ENCODE results near the gene TMEM258.

TMEM258 gene

GRCh38 chr11:61792310-61793082 lies at the start of gene TMEM258, which contains the start of gene FEN1:
Gene TMEM258, minus strand, starts transcription at chr11:61792599. Its CDS starts 41 bp downstream, at chr11:61792558.
Gene FEN1, plus strand, starts transcription at chr11:61792911. Its CDS starts 2,451 bp downstream, at chr11:61795362.
- peak; percentile 90 for DNase-seq

- no peak for DNase-seq
Measured at GRCh38 chr11:61841636-61842527, 49.5 kb upstream of the TMEM258 start.

- DNase-seq: no peak
Measured at GRCh38 chr11:61840371-61840770, 48.0 kb upstream of the TMEM258 start.

- no peak for DNase-seq
Measured at GRCh38 chr11:61839742-61840141, 47.3 kb upstream of the TMEM258 start.

GRCh38 chr11:61838921-61839320 lies 46.5 kb upstream of the TMEM258 start:
- DNase-seq: no peak

- DNase-seq: no peak
Measured at GRCh38 chr11:61838501-61838900, 46.1 kb upstream of the TMEM258 start.

GRCh38 chr11:61837411-61838005 lies 45.1 kb upstream of the TMEM258 start:
- DNase-seq: no peak

GRCh38 chr11:61836193-61836592 lies 43.8 kb upstream of the TMEM258 start:
- no peak for DNase-seq

- peak; percentile 75 for DNase-seq
Measured at GRCh38 chr11:61834278-61835048, 42.1 kb upstream of the TMEM258 start.

GRCh38 chr11:61833926-61834277 lies 41.5 kb upstream of the TMEM258 start:
- no peak for DNase-seq

GRCh38 chr11:61833471-61833870 lies 41.1 kb upstream of the TMEM258 start:
- no peak for DNase-seq

GRCh38 chr11:61832754-61833153 lies 40.4 kb upstream of the TMEM258 start:
- DNase-seq: no peak

- no peak for DNase-seq
Measured at GRCh38 chr11:61832207-61832606, 39.8 kb upstream of the TMEM258 start.

GRCh38 chr11:61830237-61831105 lies 38.1 kb upstream of the TMEM258 start:
- no peak for DNase-seq

GRCh38 chr11:61829806-61830205 lies 37.4 kb upstream of the TMEM258 start:
- no peak for DNase-seq

- DNase-seq: peak; percentile 15
Measured at GRCh38 chr11:61828629-61829407, 36.4 kb upstream of the TMEM258 start.

GRCh38 chr11:61828379-61828628 lies 35.9 kb upstream of the TMEM258 start:
- DNase-seq: no peak

GRCh38 chr11:61827571-61828378 lies 35.4 kb upstream of the TMEM258 start, which contains the start of gene FADS2:
Gene FADS2, plus strand, starts transcription at chr11:61828300. Its CDS starts 91 bp downstream, at chr11:61828391.
- DNase-seq: peak; percentile 77

- no peak for DNase-seq
Measured at GRCh38 chr11:61826930-61827570, 34.7 kb upstream of the TMEM258 start.

- no peak for DNase-seq
Measured at GRCh38 chr11:61820174-61820573, 27.8 kb upstream of the TMEM258 start.
